ENCODE data around the gene SAC3D1.

The SAC3D1 gene

DNA sequence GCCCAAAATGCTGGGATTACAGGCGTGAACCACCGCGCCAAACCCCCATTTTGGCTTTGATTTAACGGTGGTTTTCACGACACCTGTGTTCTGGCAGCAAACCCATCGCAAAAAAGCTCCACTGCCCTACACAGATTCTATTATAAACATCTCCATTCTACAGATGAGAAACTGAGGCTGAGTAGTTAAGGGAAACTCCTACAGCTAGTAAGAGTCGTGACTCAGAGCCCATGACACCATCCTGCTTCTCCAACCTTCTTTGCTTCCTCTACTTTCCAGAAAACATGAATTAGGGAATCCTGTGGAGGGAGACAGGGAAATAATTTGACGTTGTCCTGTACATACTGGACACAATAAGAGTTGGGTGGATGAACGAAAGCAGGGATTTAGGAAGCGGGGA is 14.2 kb upstream of the SAC3D1 start:
- DNase-seq (ENCODE audit: low spot score), result no peak

DNA sequence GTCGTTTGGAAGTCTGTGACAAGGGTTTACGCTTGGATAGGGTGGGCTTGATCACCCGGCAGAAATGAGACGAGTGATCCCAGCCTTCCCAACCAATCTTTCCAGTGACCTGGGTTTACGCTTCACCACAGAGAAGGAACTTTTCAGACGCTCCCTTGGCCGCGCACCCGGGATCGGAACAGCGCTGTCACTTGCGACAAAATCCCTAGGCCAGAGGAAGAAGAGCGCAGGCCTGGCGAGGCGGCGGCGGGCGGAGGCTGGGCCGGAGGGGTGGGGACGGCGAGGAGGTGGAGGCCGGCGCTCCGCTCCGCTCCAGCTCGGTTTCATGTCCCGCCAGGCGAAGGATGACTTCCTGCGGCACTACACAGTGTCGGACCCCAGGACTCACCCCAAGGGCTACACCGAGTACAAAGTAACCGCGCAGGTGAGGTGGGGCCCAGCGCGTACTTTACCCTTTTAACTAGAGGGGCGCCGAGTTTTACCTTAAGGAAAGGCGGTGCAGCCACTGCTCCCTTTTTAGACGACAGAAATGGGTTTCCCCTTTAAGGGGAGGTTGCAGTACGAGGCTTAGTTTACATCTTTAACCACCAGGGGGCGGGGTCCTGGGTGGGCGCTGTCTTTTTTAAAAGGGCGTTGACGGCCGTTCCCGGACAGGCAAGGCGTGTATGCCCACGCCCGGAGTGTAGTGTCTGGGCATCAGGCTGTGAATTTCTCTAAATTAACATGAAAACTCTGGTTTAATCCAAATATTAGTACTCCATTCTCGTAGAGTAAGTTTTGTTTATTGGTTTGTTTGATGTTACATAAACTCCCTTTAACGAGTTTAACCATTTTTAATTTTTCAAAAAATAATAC is 13.6 kb upstream of the SAC3D1 start, which contains the start of gene SNX15:
SNX15 (plus strand) TSS at position 227 of the 855 bp plus-strand sequence; CDS start at position 326, 99 bp downstream.
- DNase-seq (ENCODE audit: low spot score), result peak; percentile 95

DNA sequence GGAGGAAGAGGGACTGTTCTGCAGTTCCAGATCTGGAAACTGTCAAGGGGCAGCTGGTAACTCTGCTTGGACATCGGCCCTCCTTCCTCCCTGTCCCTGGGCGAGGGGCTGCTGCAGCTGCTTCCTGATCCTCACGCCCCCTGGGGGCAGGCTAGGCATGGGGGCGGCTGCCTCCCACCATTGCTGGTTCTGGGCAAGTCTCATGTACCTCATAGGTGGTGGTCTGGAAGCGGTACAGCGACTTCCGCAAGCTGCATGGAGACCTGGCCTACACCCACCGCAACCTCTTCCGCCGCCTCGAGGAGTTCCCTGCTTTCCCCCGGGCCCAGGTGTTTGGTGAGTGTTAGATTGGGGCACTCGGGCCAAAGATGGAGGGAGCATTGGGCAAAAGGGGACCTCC is 8.8 kb upstream of the SAC3D1 start:
- no peak for DNase-seq (ENCODE audit: low spot score)

DNA sequence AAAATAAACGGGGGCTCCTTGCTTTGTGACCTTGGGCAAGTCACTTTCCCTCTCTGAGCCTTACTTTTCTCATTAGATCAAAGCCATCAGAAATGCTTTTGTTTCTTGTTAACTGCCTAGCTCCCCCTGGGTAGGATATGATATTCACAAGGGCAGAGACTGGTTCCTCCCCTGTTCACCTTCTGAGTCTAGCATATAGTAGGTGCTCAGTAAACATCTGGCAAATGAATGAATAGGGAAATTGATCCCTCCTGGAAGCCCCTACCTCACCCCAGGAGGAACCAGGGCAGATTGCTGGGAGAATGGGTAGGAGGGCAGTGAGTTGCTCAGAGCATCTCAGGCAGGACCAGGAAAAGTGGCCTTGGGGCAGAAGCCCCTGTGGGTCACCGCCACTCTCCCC is 6.6 kb upstream of the SAC3D1 start:
- no peak for DNase-seq (ENCODE audit: low spot score)

DNA sequence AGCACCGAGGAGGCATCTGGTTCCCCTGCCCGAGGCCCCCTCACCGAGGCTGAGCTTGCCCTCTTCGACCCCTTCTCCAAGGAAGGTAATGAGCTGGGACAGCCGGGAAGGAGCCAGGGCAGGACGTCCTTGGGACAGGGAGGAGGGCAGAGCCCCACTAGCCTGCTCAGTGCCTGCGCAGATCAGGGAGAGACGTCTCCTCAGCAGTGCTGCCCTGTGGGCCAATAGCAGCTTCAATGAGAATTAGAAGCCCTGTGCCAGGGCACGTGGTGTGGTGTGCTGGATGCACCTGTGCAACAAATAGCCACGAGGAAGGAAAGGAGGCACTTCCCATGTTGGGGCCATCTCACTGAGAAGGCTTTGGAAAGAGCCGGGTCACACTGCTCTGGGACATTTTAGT is 5.4 kb upstream of the SAC3D1 start:
- no peak for DNase-seq (ENCODE audit: low spot score)

DNA sequence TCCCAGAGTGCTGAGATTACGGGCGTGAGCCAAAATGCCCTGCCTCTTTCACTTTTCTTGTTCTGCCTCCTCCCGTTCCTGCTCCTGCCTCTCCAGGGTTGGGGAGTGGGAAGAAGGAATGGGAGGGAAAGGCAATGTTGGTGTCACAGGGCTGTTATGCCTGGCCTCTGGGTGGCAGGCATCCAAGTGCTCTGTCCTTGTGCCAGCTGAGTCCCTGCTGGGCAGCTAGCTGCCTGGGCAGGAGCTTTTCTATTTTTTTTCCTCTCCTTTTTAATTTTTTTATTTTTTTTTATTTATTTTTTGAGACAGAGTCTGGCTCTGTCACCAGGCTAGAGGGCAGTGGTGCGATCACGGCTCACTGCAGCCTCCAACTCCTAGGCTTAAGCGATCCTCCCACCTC is 4.1 kb upstream of the SAC3D1 start:
- DNase-seq (ENCODE audit: low spot score), result peak; percentile 50

DNA sequence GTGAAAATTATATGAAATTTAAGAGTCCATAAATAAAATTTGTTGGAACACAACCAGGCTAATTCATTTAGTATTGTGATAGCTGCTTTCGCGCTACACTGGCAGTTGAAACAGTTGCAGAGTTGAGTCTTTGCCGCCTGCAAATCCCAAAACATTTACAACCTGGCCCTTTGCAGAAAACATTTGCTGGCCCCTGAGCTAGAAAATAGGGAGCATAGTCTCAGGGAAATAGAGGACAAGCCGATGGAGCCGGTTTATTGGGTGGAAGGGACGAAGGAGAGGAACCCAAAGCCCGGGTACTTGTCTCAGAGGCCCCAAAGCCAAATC is 527 bp upstream of the SAC3D1 start:
- DNase-seq (ENCODE audit: low spot score), result no peak

DNA sequence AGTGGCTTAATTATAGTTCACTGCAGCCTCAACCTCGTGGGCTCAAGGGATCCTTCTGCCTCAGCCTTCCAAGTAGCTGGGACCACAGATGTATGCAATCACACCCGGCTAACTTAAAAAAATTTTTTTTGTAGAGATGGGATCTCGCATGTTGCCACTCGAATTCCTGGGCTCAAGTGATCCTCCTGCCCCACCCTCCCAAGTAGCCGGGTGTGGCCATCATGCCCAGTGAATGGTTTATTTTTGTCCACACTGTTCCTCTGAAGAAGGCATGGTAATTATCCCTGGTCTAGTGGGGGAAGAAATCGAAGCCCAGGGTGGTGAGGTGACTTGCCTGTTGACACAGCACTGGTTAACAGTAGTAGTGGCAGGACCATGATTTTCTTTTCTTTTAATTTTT is 1.9 kb downstream of the SAC3D1 start:
- no peak for DNase-seq (ENCODE audit: low spot score)

DNA sequence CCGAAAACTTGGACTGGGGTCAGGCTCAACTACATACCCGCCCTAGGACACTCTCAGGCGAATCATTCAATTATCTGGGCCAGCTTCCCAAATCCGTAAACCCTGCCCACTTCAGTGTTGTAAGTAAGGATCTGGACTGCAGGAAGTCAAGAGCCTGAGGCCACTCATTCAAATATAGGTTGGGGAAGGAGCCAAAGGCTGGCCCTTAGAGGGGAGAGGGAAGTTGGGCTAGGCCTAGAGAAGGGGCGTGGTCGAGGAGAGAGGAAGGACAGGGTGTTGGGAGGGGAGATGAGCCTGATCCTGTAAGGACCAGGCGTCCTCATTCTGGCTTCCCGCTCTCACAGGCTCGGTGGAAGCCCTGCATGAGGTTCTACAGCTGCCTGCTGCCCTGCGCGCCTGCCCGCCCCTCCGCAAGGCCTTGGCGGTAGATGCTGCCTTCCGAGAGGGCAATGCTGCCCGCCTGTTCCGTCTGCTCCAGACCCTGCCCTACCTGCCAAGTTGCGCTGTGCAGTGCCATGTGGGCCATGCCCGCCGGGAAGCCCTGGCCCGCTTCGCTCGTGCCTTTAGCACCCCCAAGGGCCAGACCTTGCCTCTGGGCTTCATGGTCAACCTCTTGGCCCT is 3.0 kb downstream of the SAC3D1 start:
- DNase-seq (ENCODE audit: low spot score), result peak; percentile 15

DNA sequence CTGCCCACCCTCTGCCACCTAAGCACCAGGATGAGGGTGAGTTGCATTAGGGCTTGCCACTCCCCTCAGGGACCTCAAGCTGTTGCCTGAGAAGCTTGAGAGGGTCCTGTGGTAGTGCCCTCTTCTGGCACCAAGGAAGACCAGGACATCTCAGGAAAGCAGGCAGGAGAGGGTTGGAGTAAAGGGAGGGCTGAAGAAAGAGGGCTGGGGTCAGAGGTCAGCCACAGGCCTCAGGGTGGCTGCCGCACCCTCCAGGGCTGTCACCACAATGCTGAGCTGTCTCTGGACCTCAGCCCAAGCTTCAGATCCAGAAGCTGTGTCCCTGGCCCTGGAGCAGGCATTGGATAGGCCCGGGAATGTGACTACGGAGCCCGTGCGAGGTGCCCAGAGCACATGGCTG is 4.1 kb downstream of the SAC3D1 start:
- no peak for DNase-seq (ENCODE audit: low spot score)

DNA sequence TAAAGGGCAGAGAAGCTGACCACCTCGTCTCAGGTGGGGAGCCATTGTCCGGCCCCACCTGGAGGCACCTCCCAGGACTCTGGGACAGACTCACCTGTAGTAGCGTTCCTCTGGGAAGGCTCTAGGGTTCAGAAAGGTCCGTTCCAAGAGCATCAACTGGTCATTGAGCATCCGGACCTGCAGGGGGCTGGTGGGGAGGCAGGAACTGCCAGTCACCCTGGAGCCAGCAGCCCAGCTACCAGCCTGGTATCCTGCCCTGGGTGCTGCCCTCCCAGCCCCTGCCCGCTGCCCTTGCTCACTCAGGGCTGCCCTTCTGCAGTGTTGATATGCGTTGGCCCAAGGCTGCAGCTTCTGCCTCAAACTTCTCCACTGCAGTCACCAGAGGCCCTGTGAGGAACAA is 4.7 kb downstream of the SAC3D1 start:
- DNase-seq (ENCODE audit: low spot score), result no peak

DNA sequence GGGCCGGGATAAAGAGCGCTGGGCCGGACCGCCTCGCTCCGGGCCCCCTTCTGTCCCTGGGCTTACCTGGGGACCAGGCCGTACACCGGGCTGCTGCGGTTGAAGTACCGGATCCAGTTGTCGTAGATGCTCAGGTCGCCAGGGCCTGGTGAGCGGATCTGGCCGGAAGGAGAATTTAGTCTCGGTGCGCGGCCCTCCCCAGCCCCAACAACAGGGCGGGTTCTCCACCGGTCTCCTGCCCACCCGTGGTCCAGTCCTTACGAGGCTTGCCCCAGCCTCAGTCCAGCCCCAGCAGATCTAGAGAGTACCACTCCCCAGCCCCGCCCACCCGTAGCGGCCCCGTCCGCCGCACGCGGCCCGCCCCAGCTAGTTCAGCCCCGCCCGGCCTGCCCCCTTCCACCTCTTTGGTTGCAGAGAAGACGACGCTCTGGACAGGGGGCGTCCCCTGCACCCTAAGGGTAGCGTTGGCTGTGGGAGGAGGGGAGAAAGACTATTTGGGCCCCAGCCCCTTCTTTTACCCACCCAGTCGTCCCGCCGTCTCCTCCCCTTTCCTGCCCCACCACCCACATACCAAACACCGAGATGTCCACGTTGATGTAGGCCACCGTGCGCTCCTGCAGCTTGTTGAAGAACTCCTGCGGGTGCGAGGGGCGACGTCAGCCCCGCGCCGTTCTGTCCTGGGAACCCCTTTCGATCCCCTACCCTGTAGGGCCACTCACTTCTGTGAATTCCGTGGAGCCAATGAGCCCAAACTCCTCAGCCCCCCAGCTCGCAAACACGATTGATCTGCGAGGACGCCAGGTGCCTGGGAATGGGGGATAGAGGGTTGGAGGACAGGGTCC is 6.8 kb downstream of the SAC3D1 start:
- DNase-seq (ENCODE audit: low spot score), result no peak

DNA sequence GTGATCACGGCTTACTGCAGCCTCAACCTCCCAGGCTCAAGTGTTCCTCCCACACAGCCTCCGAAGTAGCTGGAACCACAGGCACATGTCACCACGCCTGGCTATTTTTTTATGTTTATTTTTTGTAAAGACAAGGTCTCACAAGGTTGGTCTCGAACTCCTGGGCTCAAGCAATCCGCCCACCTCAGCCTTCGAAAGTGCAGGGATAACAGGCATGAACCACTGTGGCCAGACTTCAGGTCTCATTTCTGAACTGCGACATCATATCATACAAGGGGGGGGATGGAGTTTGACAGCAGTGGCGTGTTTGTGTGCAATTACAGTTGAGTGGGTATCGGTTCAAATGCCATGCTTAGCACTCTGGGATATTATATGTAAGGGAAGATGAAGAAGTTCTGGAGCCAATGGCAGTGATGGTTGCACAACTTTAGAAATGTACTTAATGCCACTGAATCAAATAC is 10.4 kb downstream of the SAC3D1 start:
- no peak for DNase-seq (ENCODE audit: low spot score)

DNA sequence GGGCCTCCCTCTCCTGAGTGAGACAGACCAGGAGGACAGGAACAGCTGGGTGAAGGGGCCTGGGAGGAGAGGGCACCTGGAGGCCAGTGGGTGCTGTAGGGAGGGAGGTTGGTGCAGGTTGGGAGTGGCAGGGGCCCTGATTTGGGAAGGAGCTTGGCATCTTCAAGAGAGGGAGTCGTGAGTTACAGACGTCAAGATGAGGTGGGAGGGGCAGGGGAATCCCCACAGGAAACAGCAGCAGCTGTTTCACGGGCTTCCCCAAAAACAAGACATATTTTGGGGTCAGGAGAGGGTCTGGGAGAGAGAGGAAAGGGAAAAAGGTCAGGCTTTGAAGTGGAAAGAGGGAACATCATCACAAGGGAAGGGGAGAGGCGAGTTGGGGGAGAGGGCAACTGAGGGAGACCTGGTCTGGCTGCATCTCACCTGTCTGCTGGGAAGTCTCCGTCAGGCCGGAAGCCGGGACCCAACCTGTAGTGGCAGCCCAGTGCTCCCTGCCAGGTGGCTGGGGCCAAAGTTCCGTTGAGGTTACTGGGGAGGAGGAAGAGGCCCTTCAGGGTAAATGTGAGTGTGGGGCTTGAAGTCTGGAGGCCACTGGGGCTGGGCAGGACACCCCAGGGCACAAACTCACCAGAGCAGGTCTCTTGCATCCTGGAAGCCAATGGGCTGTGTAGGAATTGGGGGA is 13.0 kb downstream of the SAC3D1 start:
- DNase-seq (ENCODE audit: low spot score), result no peak

DNA sequence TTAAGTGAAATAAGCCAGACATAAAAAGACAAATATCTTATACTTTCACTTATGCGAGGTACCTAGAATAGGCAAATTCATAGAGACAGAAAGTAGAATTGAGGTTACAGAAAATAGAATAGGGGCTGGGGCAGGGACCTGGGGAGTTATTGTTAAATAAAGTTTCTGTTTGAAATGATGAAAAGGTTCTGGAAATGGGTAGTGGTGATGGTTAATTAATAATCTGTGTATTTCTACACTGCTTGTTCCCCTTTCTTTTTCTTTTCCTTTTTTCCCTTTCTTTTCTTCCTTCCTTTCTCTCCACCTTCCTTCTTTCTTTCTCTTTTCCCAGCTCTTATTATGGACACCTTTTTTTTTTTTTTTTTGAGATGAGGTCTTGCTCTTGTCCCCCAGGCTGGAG is 14.5 kb downstream of the SAC3D1 start:
- no peak for DNase-seq (ENCODE audit: low spot score)

DNA sequence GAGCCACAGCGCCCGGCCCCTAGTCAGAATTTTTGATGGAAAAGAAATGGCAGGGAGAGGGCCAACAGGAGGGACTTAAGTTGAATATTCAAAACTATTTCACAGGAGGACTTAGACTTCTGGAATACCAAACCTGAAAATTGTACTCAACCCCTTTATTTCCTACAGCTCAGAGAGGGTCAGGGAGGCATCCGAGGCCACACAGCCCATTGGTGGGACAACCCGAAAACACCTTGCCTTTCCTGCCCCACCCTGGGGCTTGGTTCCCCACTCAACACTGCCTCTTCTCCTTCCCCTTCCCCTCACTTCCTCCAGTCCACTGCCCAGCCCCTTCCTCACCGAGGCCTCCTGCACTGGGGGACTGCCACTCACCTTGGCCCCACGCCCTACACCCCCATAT is 16.0 kb downstream of the SAC3D1 start:
- DNase-seq (ENCODE audit: low spot score), result no peak

DNA sequence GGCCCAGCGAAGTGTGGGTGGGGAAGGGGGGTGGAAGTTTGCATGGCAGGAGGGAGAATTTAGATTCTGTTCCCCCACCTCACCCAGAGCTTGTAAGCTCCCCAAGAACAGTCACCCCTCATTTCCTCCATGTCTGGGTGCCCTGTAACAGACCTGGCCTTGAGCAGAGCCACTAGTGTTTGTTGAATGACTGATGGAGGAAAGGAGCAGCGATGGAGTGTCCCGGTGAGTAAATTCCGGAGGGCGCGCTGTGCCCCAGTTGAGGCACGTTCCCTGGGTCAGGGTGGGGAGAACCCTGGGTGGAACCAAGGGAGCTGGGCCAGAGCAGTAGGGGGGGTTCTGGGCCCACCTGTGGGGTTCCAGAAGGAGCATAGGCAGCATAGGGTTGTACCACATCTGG is 16.5 kb downstream of the SAC3D1 start:
- DNase-seq (ENCODE audit: low spot score), result no peak

DNA sequence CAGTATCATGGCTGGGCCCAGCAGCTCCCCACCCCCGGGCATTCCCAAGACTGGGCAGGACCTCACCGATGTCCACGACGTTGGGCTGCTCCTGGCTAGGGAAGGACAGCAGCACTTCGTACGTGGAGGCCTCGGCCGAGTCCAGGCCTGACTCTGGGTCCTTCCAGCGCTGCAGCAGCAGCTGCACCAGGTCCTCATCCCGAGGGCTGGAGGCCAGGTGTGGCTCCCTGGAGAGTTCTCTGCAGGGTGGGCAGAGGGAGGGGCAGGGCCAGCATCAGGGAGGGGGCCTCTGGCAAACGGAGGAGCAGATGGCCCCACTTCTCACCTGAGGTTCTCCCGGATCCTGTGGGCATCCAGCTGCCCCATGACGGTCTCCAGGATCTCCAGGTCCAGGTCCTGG is 17.0 kb downstream of the SAC3D1 start:
- no peak for DNase-seq (ENCODE audit: low spot score)

DNA sequence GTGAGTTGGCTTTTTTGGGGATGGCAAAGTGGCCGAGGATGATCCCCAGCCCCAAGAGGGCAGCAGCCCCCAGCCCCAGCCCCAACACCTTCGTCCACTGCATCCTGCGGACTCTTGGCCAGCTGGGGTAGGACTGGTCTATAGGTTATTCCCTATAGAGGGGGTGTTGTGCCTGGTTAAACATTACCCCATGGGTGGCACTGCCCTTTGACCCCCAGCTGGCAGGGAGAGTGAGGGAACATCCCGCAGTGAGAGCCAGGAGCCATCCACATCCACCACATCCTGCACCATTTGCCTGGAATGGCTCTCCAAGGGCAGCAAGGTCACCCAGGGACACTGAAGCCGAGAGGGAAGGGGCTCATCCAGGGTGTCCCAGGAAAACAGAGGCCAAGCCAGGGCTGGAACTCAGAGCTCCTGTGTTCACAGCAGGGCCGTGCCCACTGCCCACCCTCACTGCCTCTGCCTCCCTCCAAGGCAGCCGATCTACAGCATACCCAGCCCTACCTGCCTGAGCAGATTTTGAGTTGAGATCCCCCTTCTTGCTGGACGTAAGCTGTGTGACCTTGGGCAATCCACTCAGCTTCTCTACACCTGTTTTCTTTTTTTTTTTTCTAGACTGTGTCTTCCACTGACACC is 17.5 kb downstream of the SAC3D1 start, which contains the start of gene NAALADL1:
NAALADL1 (minus strand) TSS at position 135 of the 636 bp plus-strand sequence; CDS start at position 103, 32 bp downstream.
- DNase-seq (ENCODE audit: low spot score), result no peak

DNA sequence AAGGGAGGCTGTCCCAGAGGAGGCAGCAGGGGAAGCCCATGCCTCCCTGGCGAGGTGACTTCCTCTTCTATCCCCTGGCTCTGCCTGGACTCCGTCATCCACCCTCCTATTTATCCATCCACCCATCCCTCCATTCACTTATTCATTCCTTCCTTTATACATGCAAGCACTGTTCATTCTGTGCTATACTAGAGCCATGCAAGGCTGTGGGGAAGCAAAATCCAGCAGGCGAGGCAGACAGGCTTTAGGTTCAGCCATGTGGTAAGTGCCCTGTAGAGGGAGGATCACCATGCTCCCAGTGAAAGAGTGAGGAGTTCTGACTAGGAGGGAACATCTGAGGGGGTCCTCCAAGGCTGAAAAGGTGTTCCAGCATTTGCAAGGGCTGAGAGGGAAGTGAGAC is 18.5 kb downstream of the SAC3D1 start:
- no peak for DNase-seq (ENCODE audit: low spot score)
